ENCODE measurements around the gene CNTN2. TPM values are rescaled to one million over a fixed set of nuclear protein-coding genes. Genes with fewer than 3 reads are reported as not detected.

The CNTN2 gene
- total RNA-seq, 1 donor from 2014 or later: not detected

GRCh38 chr1:205054013-205054412, 11.0 kb downstream of the CNTN2 start:
- DNase-seq (ENCODE audit: low read depth in 2 of 2): no peak

GRCh38 chr1:205056188-205056611, 13.2 kb downstream of the CNTN2 start:
- no peak for DNase-seq (ENCODE audit: low read depth in 2 of 2)

- no peak for DNase-seq (ENCODE audit: low read depth in 2 of 2)
Observed at GRCh38 chr1:205056956-205057568, 14.1 kb downstream of the CNTN2 start.

- DNase-seq (ENCODE audit: low read depth in 2 of 2): no peak
Observed at GRCh38 chr1:205057808-205058575, 15.0 kb downstream of the CNTN2 start.

- DNase-seq (ENCODE audit: low read depth in 2 of 2): no peak
Observed at GRCh38 chr1:205058853-205059252, 15.8 kb downstream of the CNTN2 start.

- DNase-seq (ENCODE audit: low read depth in 2 of 2): no peak
Observed at GRCh38 chr1:205059660-205060059, 16.6 kb downstream of the CNTN2 start.

GRCh38 chr1:205060746-205061145, 17.7 kb downstream of the CNTN2 start:
- no peak for DNase-seq (ENCODE audit: low read depth in 2 of 2)

GRCh38 chr1:205061227-205061626, 18.2 kb downstream of the CNTN2 start:
- DNase-seq (ENCODE audit: low read depth in 2 of 2): no peak

GRCh38 chr1:205061665-205062069, 18.7 kb downstream of the CNTN2 start:
- DNase-seq (ENCODE audit: low read depth in 2 of 2): peak; percentile 15 to 53

- DNase-seq (ENCODE audit: low read depth in 2 of 2): no peak
Observed at GRCh38 chr1:205062319-205062718, 19.3 kb downstream of the CNTN2 start.

- DNase-seq (ENCODE audit: low read depth in 2 of 2): no peak
Observed at GRCh38 chr1:205062895-205063294, 19.9 kb downstream of the CNTN2 start.

GRCh38 chr1:205064301-205064700, 21.3 kb downstream of the CNTN2 start:
- no peak for DNase-seq (ENCODE audit: low read depth in 2 of 2)

GRCh38 chr1:205064741-205065316, 21.8 kb downstream of the CNTN2 start:
- DNase-seq (ENCODE audit: low read depth in 2 of 2): no peak

- DNase-seq (ENCODE audit: low read depth in 2 of 2): no peak
Observed at GRCh38 chr1:205065666-205066065, 22.7 kb downstream of the CNTN2 start.

- no peak for DNase-seq (ENCODE audit: low read depth in 2 of 2)
Observed at GRCh38 chr1:205066141-205066818, 23.3 kb downstream of the CNTN2 start.

- DNase-seq (ENCODE audit: low read depth in 2 of 2): no peak
Observed at GRCh38 chr1:205067031-205067430, 24.0 kb downstream of the CNTN2 start.

GRCh38 chr1:205068001-205068400, 25.0 kb downstream of the CNTN2 start:
- no peak for DNase-seq (ENCODE audit: low read depth in 2 of 2)

- DNase-seq (ENCODE audit: low read depth in 2 of 2): peak in 1 of 2 donors; percentile 5
Observed at GRCh38 chr1:205068457-205069040, 25.5 kb downstream of the CNTN2 start.

GRCh38 chr1:205069371-205070125, 26.5 kb downstream of the CNTN2 start:
- DNase-seq (ENCODE audit: low read depth in 2 of 2): no peak

GRCh38 chr1:205071028-205071409, 28.0 kb downstream of the CNTN2 start:
- DNase-seq (ENCODE audit: low read depth in 2 of 2): no peak

GRCh38 chr1:205071801-205072200, 28.8 kb downstream of the CNTN2 start:
- DNase-seq (ENCODE audit: low read depth in 2 of 2): no peak

All from dermis microvascular lymphatic vessel endothelial cell (primary cell).